Endothelial cell of umbilical vein (primary cell): ENCODE results near the gene ATRNL1. TPM values are rescaled to one million over a fixed set of nuclear protein-coding genes. Genes with fewer than 3 reads are reported as not detected.

Experiments used
- BruUV-seq: library from RNA; stranded (reverse); fragments of 400-500 nt; replicated peaks from 2 replicates; lab custom pipeline; 2021; lab: Mats Ljungman, UMichigan
- CTCF ChIA-PET: fragments of 300-600, 350-600 bp; sonication (Branson Sonifier 250); formaldehyde crosslinking; loops from one replicate; lab custom pipeline; 2021; ENCODE audit warnings: antibody characterized with exemption, inconsistent platforms; lab: Charles Lee
- POLR2A ChIA-PET: fragments of 300-600, 350-600 bp; sonication (Branson Sonifier 250); formaldehyde crosslinking; loops from one replicate; lab custom pipeline; 2021; ENCODE audit warnings: antibody characterized with exemption, inconsistent platforms; lab: Charles Lee
- DNase-seq: peaks from one replicate; pipeline ENCODE4 v3.0.0-alpha.2; 2011; ENCODE audit warnings: low read depth, low spot score
- FAIRE-seq: peaks from 2 replicates; lab custom pipeline; 2011; peaks lifted over from hg19 to GRCh38; lab: Jason Lieb, UNC
- H2AFZ ChIP-seq: 2 replicates; pipeline ENCODE4 v1.6.0; 2012; ENCODE audit warnings: low read depth, low read length, control low read depth, inconsistent platforms
- H3K27ac ChIP-seq: 2 replicates; pipeline ENCODE4 v1.5.1; 2011; ENCODE audit warnings: low read depth, mild to moderate bottlenecking, control low read depth, low read length, moderate library complexity; ENCODE audit not compliant: insufficient read depth
- H3K27me3 ChIP-seq, 2 experiments: 2 replicates each; pipeline versions ENCODE4 v1.6.0 to v1.6.1; 2011; ENCODE audit warnings: low read length in 2 of 2, mixed read lengths in 1 of 2; ENCODE audit not compliant: control insufficient read depth in 2 of 2, insufficient read depth in 2 of 2
- H3K36me3 ChIP-seq, 2 experiments: 2 replicates in 1 of 2; 3 replicates in 1 of 2; pipeline ENCODE4 v1.5.1; 2011; ENCODE audit warnings: low read length in 2 of 2, mild to moderate bottlenecking in 1 of 2, moderate library complexity in 1 of 2; ENCODE audit not compliant: control insufficient read depth in 2 of 2, insufficient read depth in 2 of 2; ENCODE audit errors: extremely low read depth in 1 of 2
- H3K4me1 ChIP-seq: 3 replicates; pipeline ENCODE4 v1.5.1; 2011; ENCODE audit warnings: mild to moderate bottlenecking, low read length; ENCODE audit not compliant: control insufficient read depth, insufficient read depth; ENCODE audit errors: extremely low read depth
- H3K4me2 ChIP-seq: 2 replicates; pipeline ENCODE4 v1.6.1; 2011; ENCODE audit warnings: low read length, control low read depth, mixed read lengths; ENCODE audit not compliant: insufficient read depth
- H3K4me3 ChIP-seq, 3 experiments: fragments of 200-600 bp in 1 of 3; sonication (generic), shearing (Covaris generic) in 1 of 3; replicated peaks in 1 of 3; 2 replicates each; pipeline ENCODE4 v1.5.1; 2011 to 2016; ENCODE audit warnings: control low read depth in 3 of 3, low read length in 3 of 3, mild to moderate bottlenecking in 2 of 3, inconsistent platforms in 1 of 3, low read depth in 1 of 3, moderate library complexity in 1 of 3; ENCODE audit not compliant: insufficient read depth in 1 of 3
- H3K79me2 ChIP-seq: 2 replicates; pipeline ENCODE4 v1.6.0; 2012; ENCODE audit warnings: low read length, inconsistent platforms; ENCODE audit not compliant: control insufficient read depth, insufficient read depth
- H3K9ac ChIP-seq: replicated peaks from 2 replicates; pipeline ENCODE3; 2011; ENCODE audit warnings: low read length, control low read depth; ENCODE audit not compliant: insufficient read depth; ENCODE audit errors: extremely low read depth
- H3K9me1 ChIP-seq: replicated peaks from 3 replicates; pipeline ENCODE4 v1.6.0; 2011; ENCODE audit warnings: mild to moderate bottlenecking, low read length; ENCODE audit not compliant: control insufficient read depth, insufficient read depth; ENCODE audit errors: extremely low read depth
- H3K9me3 ChIP-seq: replicated peaks from 2 replicates; pipeline ENCODE4 v1.5.1; 2012; ENCODE audit warnings: low read length, inconsistent platforms; ENCODE audit not compliant: control insufficient read depth, insufficient read depth
- H4K20me1 ChIP-seq: replicated peaks from 2 replicates; pipeline ENCODE3; 2011; ENCODE audit warnings: mild to moderate bottlenecking, low read length; ENCODE audit not compliant: control insufficient read depth, insufficient read depth; ENCODE audit errors: extremely low read depth
- CTCF ChIP-seq, 2 donors: IDR thresholded peaks; 1 replicate in 1 of 2; 2 replicates in 1 of 2; pipeline ENCODE4 v1.5.1; 2011; ENCODE audit warnings: low read length in 2 of 2, mild to moderate bottlenecking in 2 of 2, moderate library complexity in 2 of 2, control low read depth in 1 of 2, inconsistent platforms in 1 of 2, low read depth in 1 of 2; ENCODE audit not compliant: insufficient read depth in 1 of 2; ENCODE audit errors: extremely low read depth in 1 of 2
- EZH2 ChIP-seq: IDR thresholded peaks from 2 replicates; pipeline ENCODE4 v1.6.1; 2012; ENCODE audit warnings: borderline replicate concordance, low read depth, mild to moderate bottlenecking, moderate library complexity, low read length, inconsistent platforms; ENCODE audit not compliant: severe bottlenecking
- FOS ChIP-seq: IDR thresholded peaks from 2 replicates; pipeline ENCODE4 v1.6.1; 2011; ENCODE audit warnings: mild to moderate bottlenecking, low read length, moderate library complexity, borderline replicate concordance; ENCODE audit not compliant: insufficient read depth
- GATA2 ChIP-seq: IDR thresholded peaks from 2 replicates; pipeline ENCODE4 v1.7.0; 2011; ENCODE audit warnings: low read depth, mild to moderate bottlenecking, moderate library complexity, mixed read lengths, low read length; ENCODE audit not compliant: insufficient read length, insufficient read depth
- JUN ChIP-seq: IDR thresholded peaks from 2 replicates; pipeline ENCODE4 v1.6.1; 2011; ENCODE audit warnings: borderline replicate concordance, low read depth; ENCODE audit not compliant: insufficient read length, insufficient read depth
- MAX ChIP-seq: IDR thresholded peaks from 2 replicates; pipeline ENCODE4 v1.6.1; 2011; ENCODE audit not compliant: insufficient read depth, insufficient read length
- MYC ChIP-seq: IDR thresholded peaks from one replicate; pipeline ENCODE4 v1.6.1; 2011; ENCODE audit warnings: mild to moderate bottlenecking, low read depth, low read length
- POLR2A ChIP-seq: IDR thresholded peaks from 2 replicates; pipeline ENCODE4 v1.6.1; 2012; ENCODE audit warnings: low read depth, mild to moderate bottlenecking, control low read depth, low read length
- POLR2AphosphoS5 ChIP-seq: IDR thresholded peaks from 2 replicates; pipeline ENCODE4 v1.6.1; 2012; ENCODE audit warnings: low read depth, mild to moderate bottlenecking, control low read depth, low read length, moderate library complexity; ENCODE audit not compliant: insufficient read depth
- dilution Hi-C: fragments of 300-500 bp; cut with MboI; formaldehyde crosslinking; loops from one replicate; pipeline ENCODE4 v1.15.0; 2019; ENCODE audit warnings: low sequenced_read_pairs; ENCODE audit not compliant: extremely low pct_ligation_motif_present
- intact Hi-C: fragments of 100-400 bp; cut with micrococcal nuclease; formaldehyde crosslinking; loops from one replicate; pipeline ENCODE4 v1.10.0; 2022
- polyA plus RNA-seq, 4 experiments: library from polyadenylated mRNA; depleted of rRNA in 3 of 4; stranded (reverse) in 3 of 4; unstranded in 1 of 4; fragments of >200 nt; gene quantifications; 2 replicates each; pipeline versions ENCODE4 v1.2.1 to v1.2.3, GENCODE V29; 2011 to 2012; ENCODE audit warnings: missing spikeins in 1 of 4
- total RNA-seq: library from RNA; stranded (reverse); gene quantifications from 2 replicates; pipeline ENCODE4 v1.2.3, GENCODE V29; 2021

The ATRNL1 gene
- total and polyA plus RNA-seq, 2 donors (not counting 3 experiments of a cell fraction or from before 2014, with no cell fraction given), result not detected

GRCh38 chr10:115976342-115976741 is 883.2 kb downstream of the ATRNL1 start:
- no peaks in the 10 kb centered on the region for H3K9me3 ChIP-seq
- H3K27me3 ChIP-seq, result no peaks in the 10 kb centered on the region
- H3K9ac ChIP-seq, result no peak overlapping the region
- intact Hi-C loops, result no loop called here
- DNase-seq (no peak), FAIRE-seq (no peak)
- H4K20me1 ChIP-seq, result no peaks in the 10 kb centered on the region
- no TSS peak for BruUV-seq
- H3K4me3 ChIP-seq, result no peak overlapping the region
- H2AFZ ChIP-seq, result no peak overlapping the region
- H3K4me1 ChIP-seq, result no peaks in the 10 kb centered on the region
- H3K79me2 ChIP-seq, result no peaks in the 10 kb centered on the region
- dilution Hi-C loops, result no loop called here
- H3K36me3 ChIP-seq, result no peaks in the 10 kb centered on the region
- CTCF ChIA-PET, result no interaction called here
- no peak overlapping the region for H3K4me2 ChIP-seq
- no peaks in the 10 kb centered on the region for H3K9me1 ChIP-seq
- TF ChIP-seq CTCF (IDR thresholded peaks at IDR 0.05; ENCODE audit: extremely low read depth in 1 of 2, insufficient read depth in 1 of 2, low read depth in 1 of 2, low read length in 2 of 2) (no peak), JUN (no peak), MAX (no peak), FOS (no peak), EZH2 (no peak), POLR2AphosphoS5 (no peak), POLR2A (no peak), GATA2 (no peak), MYC (no peak)
- POLR2A ChIA-PET, result no interaction called here
- no peak overlapping the region for H3K27ac ChIP-seq
